NCI-H187 treated with DMSO at 0.1 percent for 48 hours (cell line): ENCODE results near the gene GALNT10.

ENCODE experiments used
- DNase-seq: peaks from one replicate; lab custom pipeline; 2025; lab: John Stamatoyannopoulos, UW

GALNT10 gene

GRCh38 chr5:154236536-154237375 is 46.2 kb downstream of the GALNT10 start:
- no peak for DNase-seq

- DNase-seq = no peak
Measured at GRCh38 chr5:154237376-154237743, 46.8 kb downstream of the GALNT10 start.

GRCh38 chr5:154237946-154238345 is 47.4 kb downstream of the GALNT10 start:
- no peak for DNase-seq

GRCh38 chr5:154238776-154239481 is 48.4 kb downstream of the GALNT10 start:
- DNase-seq = no peak

GRCh38 chr5:154240595-154240994 is 50.1 kb downstream of the GALNT10 start:
- DNase-seq = no peak

GRCh38 chr5:154241021-154241420 is 50.5 kb downstream of the GALNT10 start:
- no peak for DNase-seq

- DNase-seq = no peak
Measured at GRCh38 chr5:154242442-154242841, 51.9 kb downstream of the GALNT10 start.

- no peak for DNase-seq
Measured at GRCh38 chr5:154242964-154243376, 52.4 kb downstream of the GALNT10 start.

- no peak for DNase-seq
Measured at GRCh38 chr5:154243736-154244135, 53.2 kb downstream of the GALNT10 start.

- DNase-seq = no peak
Measured at GRCh38 chr5:154244476-154244875, 53.9 kb downstream of the GALNT10 start.

- DNase-seq = no peak
Measured at GRCh38 chr5:154248691-154249090, 58.2 kb downstream of the GALNT10 start.

GRCh38 chr5:154249826-154250225 is 59.3 kb downstream of the GALNT10 start:
- no peak for DNase-seq

GRCh38 chr5:154251529-154251928 is 61.0 kb downstream of the GALNT10 start:
- DNase-seq = no peak

GRCh38 chr5:154253807-154254206 is 63.3 kb downstream of the GALNT10 start:
- no peak for DNase-seq

- no peak for DNase-seq
Measured at GRCh38 chr5:154254896-154255295, 64.4 kb downstream of the GALNT10 start.

GRCh38 chr5:154257046-154257445 is 66.5 kb downstream of the GALNT10 start:
- DNase-seq = no peak

- no peak for DNase-seq
Measured at GRCh38 chr5:154258531-154259217, 68.1 kb downstream of the GALNT10 start.

GRCh38 chr5:154260224-154260927 is 69.8 kb downstream of the GALNT10 start:
- no peak for DNase-seq

- DNase-seq = peak; percentile 95
Measured at GRCh38 chr5:154262342-154262741, 71.8 kb downstream of the GALNT10 start.

- DNase-seq = no peak
Measured at GRCh38 chr5:154264549-154265196, 74.1 kb downstream of the GALNT10 start.

GRCh38 chr5:154265197-154265773 is 74.8 kb downstream of the GALNT10 start:
- no peak for DNase-seq
